Astrocyte (in vitro differentiated cells and primary cell): ENCODE data around the gene PRRX2.

ENCODE experiments used
- EZH2 ChIP-seq: IDR thresholded peaks from 2 replicates; pipeline ENCODE4 v1.6.1; 2012; ENCODE audit warnings: mild to moderate bottlenecking, low read length, inconsistent platforms; ENCODE audit not compliant: insufficient read depth
- TF ChIP-seq, protein P1 (sequence below): IDR thresholded peaks from 2 replicates; pipeline ENCODE4 v1.5.1; 2011; ENCODE audit warnings: low read depth, mild to moderate bottlenecking, inconsistent platforms, low read length, moderate library complexity; ENCODE audit not compliant: insufficient read depth

GRCh38 chr9:129756191-129756590 is 90.7 kb downstream of the PRRX2 start:
- TF ChIP-seq, protein P1, sequence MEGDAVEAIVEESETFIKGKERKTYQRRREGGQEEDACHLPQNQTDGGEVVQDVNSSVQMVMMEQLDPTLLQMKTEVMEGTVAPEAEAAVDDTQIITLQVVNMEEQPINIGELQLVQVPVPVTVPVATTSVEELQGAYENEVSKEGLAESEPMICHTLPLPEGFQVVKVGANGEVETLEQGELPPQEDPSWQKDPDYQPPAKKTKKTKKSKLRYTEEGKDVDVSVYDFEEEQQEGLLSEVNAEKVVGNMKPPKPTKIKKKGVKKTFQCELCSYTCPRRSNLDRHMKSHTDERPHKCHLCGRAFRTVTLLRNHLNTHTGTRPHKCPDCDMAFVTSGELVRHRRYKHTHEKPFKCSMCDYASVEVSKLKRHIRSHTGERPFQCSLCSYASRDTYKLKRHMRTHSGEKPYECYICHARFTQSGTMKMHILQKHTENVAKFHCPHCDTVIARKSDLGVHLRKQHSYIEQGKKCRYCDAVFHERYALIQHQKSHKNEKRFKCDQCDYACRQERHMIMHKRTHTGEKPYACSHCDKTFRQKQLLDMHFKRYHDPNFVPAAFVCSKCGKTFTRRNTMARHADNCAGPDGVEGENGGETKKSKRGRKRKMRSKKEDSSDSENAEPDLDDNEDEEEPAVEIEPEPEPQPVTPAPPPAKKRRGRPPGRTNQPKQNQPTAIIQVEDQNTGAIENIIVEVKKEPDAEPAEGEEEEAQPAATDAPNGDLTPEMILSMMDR, result no peak
- no peak for TF ChIP-seq EZH2
